ENCODE results near the gene ATAD3C. TPM values are rescaled to one million over a fixed set of nuclear protein-coding genes. Genes with fewer than 3 reads are reported as not detected.
"Not testable (repeated sequence)": the region's sequence is repeated elsewhere in the genome, so short reads cannot be mapped to it uniquely, and the experiment has no call there.

ATAD3C gene
- total and polyA plus RNA-seq, 2 donors (not counting 3 experiments of a cell fraction or from before 2014, with no cell fraction given), result 0.01 TPM; not detected in 1

DNA sequence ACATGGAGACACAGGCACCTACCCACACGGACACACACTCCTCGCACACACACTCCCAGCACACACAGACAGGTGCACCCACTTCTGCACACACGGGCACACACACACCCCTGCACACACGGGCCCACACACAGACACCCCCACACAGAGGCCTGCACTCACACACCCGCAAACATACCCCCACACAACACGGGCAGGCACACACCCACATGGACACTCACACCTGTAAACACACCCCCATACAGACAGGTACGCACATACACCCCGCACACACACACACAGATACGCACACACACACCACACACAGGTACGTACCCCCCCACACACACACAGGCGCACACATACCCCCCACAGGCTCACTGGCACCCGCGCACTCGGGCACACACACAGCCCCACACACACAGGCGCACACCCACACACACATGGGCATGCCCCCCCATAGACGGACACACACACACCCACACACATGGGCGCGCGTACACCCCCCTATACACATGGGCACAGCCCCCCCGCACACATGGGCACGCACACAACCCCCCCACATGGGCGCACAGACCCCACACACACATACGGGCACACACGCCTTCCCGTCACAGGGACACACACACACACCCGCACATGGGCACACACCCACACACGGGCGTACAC, 68.6 kb downstream of the ATAD3C start:
- POLR2A ChIA-PET, result no interaction called here
- no peak overlapping the region for H3K4me3 ChIP-seq (replicated peaks in 1 of 3; ENCODE audit: insufficient read depth in 1 of 3, low read depth in 1 of 3, low read length in 3 of 3)
- BruUV-seq (replicated peaks), result no TSS peak

DNA sequence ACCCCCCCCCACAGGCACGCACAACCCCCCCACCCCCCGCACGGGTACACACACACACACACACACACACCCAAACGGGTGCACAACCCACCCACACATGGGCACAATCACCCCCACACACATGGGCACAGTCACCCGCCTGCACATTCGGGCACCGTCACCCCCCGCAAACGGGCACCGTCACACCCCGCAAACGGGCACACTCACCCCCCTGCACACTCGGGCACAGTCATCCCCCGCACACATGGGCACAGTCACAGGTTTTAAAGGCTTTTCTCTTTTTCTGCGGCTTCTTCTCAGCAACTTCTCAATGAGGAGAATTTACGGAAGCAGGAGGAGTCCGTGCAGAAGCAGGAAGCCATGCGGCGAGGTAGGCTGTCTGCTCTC, 69.1 kb downstream of the ATAD3C start:
- H3K4me2 ChIP-seq (ENCODE audit: insufficient read depth, low read length); H3K9me1 ChIP-seq (replicated peaks; ENCODE audit: control insufficient read depth, extremely low read depth, insufficient read depth, low read length); DNase-seq (ENCODE audit: low read depth, low spot score); CTCF ChIA-PET; H3K4me1 ChIP-seq (ENCODE audit: control insufficient read depth, extremely low read depth, insufficient read depth, low read length); FAIRE-seq; H3K9ac ChIP-seq (replicated peaks; ENCODE audit: extremely low read depth, insufficient read depth, low read length); H3K27me3 ChIP-seq (ENCODE audit: control insufficient read depth in 2 of 2, insufficient read depth in 2 of 2, low read length in 2 of 2); H2AFZ ChIP-seq (ENCODE audit: low read depth, low read length); H3K4me3 ChIP-seq (replicated peaks in 1 of 3; ENCODE audit: insufficient read depth in 1 of 3, low read depth in 1 of 3, low read length in 3 of 3); H4K20me1 ChIP-seq (replicated peaks; ENCODE audit: control insufficient read depth, extremely low read depth, insufficient read depth, low read length); H3K9me3 ChIP-seq (replicated peaks; ENCODE audit: control insufficient read depth, insufficient read depth, low read length); H3K27ac ChIP-seq (ENCODE audit: insufficient read depth, low read depth, low read length); intact Hi-C loops (cut with micrococcal nuclease); POLR2A ChIA-PET; BruUV-seq (replicated peaks); dilution Hi-C loops (cut with MboI; ENCODE audit: extremely low pct_ligation_motif_present, low sequenced_read_pairs): not testable (repeated sequence)
- Histone ChIP-seq H3K79me2 (ENCODE audit: control insufficient read depth, insufficient read depth, low read length) (peaks cover 12% of the 10 kb centered on the region), H3K36me3 (ENCODE audit: control insufficient read depth in 2 of 2, extremely low read depth in 1 of 2, insufficient read depth in 2 of 2, low read length in 2 of 2) (peaks cover 0 to 17% of the 10 kb centered on the region in 2 experiments)

More for the DNA sequence above, 68.6 kb downstream of the ATAD3C start:
- no peak for DNase-seq (ENCODE audit: low read depth, low spot score)
- no peaks in the 10 kb centered on the region for H3K4me1 ChIP-seq (ENCODE audit: control insufficient read depth, extremely low read depth, insufficient read depth, low read length)
- intact Hi-C loops (cut with micrococcal nuclease) (no loop called here), dilution Hi-C loops (cut with MboI; ENCODE audit: extremely low pct_ligation_motif_present, low sequenced_read_pairs) (no loop called here)
- H3K9me1 ChIP-seq (replicated peaks; ENCODE audit: control insufficient read depth, extremely low read depth, insufficient read depth, low read length), result no peaks in the 10 kb centered on the region
- no peak overlapping the region for H3K4me2 ChIP-seq (ENCODE audit: insufficient read depth, low read length)
- TF ChIP-seq, protein P1, sequence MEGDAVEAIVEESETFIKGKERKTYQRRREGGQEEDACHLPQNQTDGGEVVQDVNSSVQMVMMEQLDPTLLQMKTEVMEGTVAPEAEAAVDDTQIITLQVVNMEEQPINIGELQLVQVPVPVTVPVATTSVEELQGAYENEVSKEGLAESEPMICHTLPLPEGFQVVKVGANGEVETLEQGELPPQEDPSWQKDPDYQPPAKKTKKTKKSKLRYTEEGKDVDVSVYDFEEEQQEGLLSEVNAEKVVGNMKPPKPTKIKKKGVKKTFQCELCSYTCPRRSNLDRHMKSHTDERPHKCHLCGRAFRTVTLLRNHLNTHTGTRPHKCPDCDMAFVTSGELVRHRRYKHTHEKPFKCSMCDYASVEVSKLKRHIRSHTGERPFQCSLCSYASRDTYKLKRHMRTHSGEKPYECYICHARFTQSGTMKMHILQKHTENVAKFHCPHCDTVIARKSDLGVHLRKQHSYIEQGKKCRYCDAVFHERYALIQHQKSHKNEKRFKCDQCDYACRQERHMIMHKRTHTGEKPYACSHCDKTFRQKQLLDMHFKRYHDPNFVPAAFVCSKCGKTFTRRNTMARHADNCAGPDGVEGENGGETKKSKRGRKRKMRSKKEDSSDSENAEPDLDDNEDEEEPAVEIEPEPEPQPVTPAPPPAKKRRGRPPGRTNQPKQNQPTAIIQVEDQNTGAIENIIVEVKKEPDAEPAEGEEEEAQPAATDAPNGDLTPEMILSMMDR (IDR thresholded peaks at IDR 0.05; ENCODE audit: extremely low read depth in 1 of 2, insufficient read depth in 1 of 2, low read depth in 1 of 2, low read length in 2 of 2), result no peak
- TF ChIP-seq JUN (IDR thresholded peaks at IDR 0.05; ENCODE audit: borderline replicate concordance, insufficient read depth, insufficient read length, low read depth), result no peak
- TF ChIP-seq, protein P2, sequence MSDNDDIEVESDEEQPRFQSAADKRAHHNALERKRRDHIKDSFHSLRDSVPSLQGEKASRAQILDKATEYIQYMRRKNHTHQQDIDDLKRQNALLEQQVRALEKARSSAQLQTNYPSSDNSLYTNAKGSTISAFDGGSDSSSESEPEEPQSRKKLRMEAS (IDR thresholded peaks at IDR 0.05; ENCODE audit: insufficient read depth, insufficient read length), result no peak
- TF ChIP-seq GATA2 (IDR thresholded peaks at IDR 0.05; ENCODE audit: insufficient read depth, insufficient read length, low read depth, low read length), result no peak
- TF ChIP-seq POLR2A (IDR thresholded peaks at IDR 0.05; ENCODE audit: low read depth, low read length), result no peak
- TF ChIP-seq EZH2 (IDR thresholded peaks at IDR 0.05; ENCODE audit: borderline replicate concordance, low read depth, low read length, severe bottlenecking), result no peak
- TF ChIP-seq POLR2AphosphoS5 (IDR thresholded peaks at IDR 0.05; ENCODE audit: insufficient read depth, low read depth, low read length), result no peak
- TF ChIP-seq FOS (IDR thresholded peaks at IDR 0.05; ENCODE audit: borderline replicate concordance, insufficient read depth, low read length), result no peak
- TF ChIP-seq MYC (IDR thresholded peaks at IDR 0.05; ENCODE audit: low read depth, low read length), result no peak
- CTCF ChIA-PET, result no interaction called here
- no peak overlapping the region for H3K9ac ChIP-seq (replicated peaks; ENCODE audit: extremely low read depth, insufficient read depth, low read length)
- H3K27me3 ChIP-seq (ENCODE audit: control insufficient read depth in 2 of 2, insufficient read depth in 2 of 2, low read length in 2 of 2), result no peaks in the 10 kb centered on the region
- H4K20me1 ChIP-seq (replicated peaks; ENCODE audit: control insufficient read depth, extremely low read depth, insufficient read depth, low read length), result no peaks in the 10 kb centered on the region
- H3K79me2 ChIP-seq (ENCODE audit: control insufficient read depth, insufficient read depth, low read length), result peaks cover 15% of the 10 kb centered on the region
- no peak for FAIRE-seq
- H2AFZ ChIP-seq (ENCODE audit: low read depth, low read length), result no peak overlapping the region
- peaks cover 0 to 14% of the 10 kb centered on the region in 2 experiments for H3K36me3 ChIP-seq (ENCODE audit: control insufficient read depth in 2 of 2, extremely low read depth in 1 of 2, insufficient read depth in 2 of 2, low read length in 2 of 2)
- H3K27ac ChIP-seq (ENCODE audit: insufficient read depth, low read depth, low read length), result no peak overlapping the region
- H3K9me3 ChIP-seq (replicated peaks; ENCODE audit: control insufficient read depth, insufficient read depth, low read length), result no peaks in the 10 kb centered on the region

All from endothelial cell of umbilical vein (primary cell).